GM12801 (cell line): ENCODE results near the gene MAMDC4.

Experiments used
- CTCF ChIP-seq: IDR thresholded peaks from one replicate; pipeline ENCODE4 v1.5.1; 2011; ENCODE audit warnings: control low read depth; ENCODE audit not compliant: insufficient read length; ENCODE audit errors: extremely low read depth

The MAMDC4 gene

GRCh38 chr9:136851941-136852663 is at the start of gene MAMDC4:
Gene MAMDC4 (plus strand): TSS chr9:136852346. CDS start chr9:136852417, 71 bp downstream.
- TF ChIP-seq CTCF, result no peak

GRCh38 chr9:136803551-136804508 is 48.3 kb upstream of the MAMDC4 start:
- no peak for TF ChIP-seq CTCF

GRCh38 chr9:136804509-136805206 is 47.5 kb upstream of the MAMDC4 start:
- TF ChIP-seq CTCF, result no peak

- no peak for TF ChIP-seq CTCF
These were observed 46.9 kb upstream of the MAMDC4 start for GRCh38 chr9:136805207-136805740.

- no peak for TF ChIP-seq CTCF
These were observed 46.1 kb upstream of the MAMDC4 start for GRCh38 chr9:136806067-136806466.

GRCh38 chr9:136806631-136807201 is 45.4 kb upstream of the MAMDC4 start:
- TF ChIP-seq CTCF, result no peak
